Endothelial cell of umbilical vein (primary cell): ENCODE data around the gene MAP4K3.

Experiments
- CTCF ChIP-seq, 2 donors: IDR thresholded peaks; 1 replicate in 1 of 2; 2 replicates in 1 of 2; pipeline ENCODE4 v1.5.1; 2011; ENCODE audit warnings: low read length in 2 of 2, mild to moderate bottlenecking in 2 of 2, moderate library complexity in 2 of 2, control low read depth in 1 of 2, inconsistent platforms in 1 of 2, low read depth in 1 of 2; ENCODE audit not compliant: insufficient read depth in 1 of 2; ENCODE audit errors: extremely low read depth in 1 of 2
- EZH2 ChIP-seq: IDR thresholded peaks from 2 replicates; pipeline ENCODE4 v1.6.1; 2012; ENCODE audit warnings: borderline replicate concordance, low read depth, mild to moderate bottlenecking, moderate library complexity, low read length, inconsistent platforms; ENCODE audit not compliant: severe bottlenecking
- POLR2A ChIP-seq: IDR thresholded peaks from 2 replicates; pipeline ENCODE4 v1.6.1; 2012; ENCODE audit warnings: low read depth, mild to moderate bottlenecking, control low read depth, low read length

- TF ChIP-seq CTCF (IDR thresholded peaks at IDR 0.05; ENCODE audit: extremely low read depth in 1 of 2, insufficient read depth in 1 of 2, low read depth in 1 of 2, low read length in 2 of 2) = no peak
- no peak for TF ChIP-seq POLR2A
- no peak for TF ChIP-seq EZH2
Measured at GRCh38 chr2:39338502-39338901, 98.6 kb downstream of the MAP4K3 start.
